Measurements from ENCODE around the gene ANGPTL4.

ANGPTL4 gene

DNA sequence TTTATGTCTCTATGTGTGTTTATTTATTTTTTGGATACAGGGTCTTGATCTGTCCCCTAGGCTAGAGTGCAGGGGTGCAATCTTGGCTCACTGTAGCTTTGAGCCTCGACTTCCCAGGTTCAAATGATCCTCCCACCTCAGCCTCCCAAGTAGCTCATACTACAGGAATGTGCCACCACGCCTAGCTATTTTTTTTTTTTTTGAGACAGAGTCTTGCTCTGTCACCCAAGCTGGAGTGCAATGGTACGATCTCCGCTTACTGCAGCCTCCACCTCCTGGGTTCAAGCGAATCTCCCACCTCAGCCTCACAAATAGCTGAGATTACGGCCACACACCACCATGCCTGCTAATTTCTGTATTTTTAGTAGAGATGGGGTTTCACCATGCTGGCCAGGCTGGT, 5.0 kb upstream of the ANGPTL4 start:
- TF ChIP-seq, protein P1, sequence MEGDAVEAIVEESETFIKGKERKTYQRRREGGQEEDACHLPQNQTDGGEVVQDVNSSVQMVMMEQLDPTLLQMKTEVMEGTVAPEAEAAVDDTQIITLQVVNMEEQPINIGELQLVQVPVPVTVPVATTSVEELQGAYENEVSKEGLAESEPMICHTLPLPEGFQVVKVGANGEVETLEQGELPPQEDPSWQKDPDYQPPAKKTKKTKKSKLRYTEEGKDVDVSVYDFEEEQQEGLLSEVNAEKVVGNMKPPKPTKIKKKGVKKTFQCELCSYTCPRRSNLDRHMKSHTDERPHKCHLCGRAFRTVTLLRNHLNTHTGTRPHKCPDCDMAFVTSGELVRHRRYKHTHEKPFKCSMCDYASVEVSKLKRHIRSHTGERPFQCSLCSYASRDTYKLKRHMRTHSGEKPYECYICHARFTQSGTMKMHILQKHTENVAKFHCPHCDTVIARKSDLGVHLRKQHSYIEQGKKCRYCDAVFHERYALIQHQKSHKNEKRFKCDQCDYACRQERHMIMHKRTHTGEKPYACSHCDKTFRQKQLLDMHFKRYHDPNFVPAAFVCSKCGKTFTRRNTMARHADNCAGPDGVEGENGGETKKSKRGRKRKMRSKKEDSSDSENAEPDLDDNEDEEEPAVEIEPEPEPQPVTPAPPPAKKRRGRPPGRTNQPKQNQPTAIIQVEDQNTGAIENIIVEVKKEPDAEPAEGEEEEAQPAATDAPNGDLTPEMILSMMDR (IDR thresholded peaks at IDR 0.05; ENCODE audit: borderline replicate concordance, insufficient read depth, low read depth, low read length): no peak
- H3K4me3 ChIP-seq (ENCODE audit: low read depth, low read length): no peak overlapping the region

DNA sequence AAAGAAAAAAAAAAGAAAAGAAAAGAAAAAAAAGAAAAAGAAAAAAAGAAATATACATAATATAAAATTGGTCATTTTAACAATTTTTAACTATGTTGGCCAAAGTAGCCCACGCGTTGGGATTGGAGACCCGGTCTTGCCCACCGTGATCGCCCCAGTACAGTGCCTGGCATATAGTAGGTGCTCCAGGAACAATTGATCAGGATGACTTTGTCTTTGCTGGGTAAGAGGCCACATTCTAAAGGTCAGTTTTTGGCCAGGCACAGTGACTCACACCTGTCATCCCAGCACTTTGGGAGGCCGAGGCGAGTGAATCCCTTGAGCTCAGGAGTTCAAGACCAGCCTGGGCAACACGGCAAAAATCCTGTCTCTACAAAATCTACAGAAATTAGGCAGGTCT, 3.8 kb upstream of the ANGPTL4 start:
- TF ChIP-seq, protein P1 (IDR thresholded peaks at IDR 0.05; ENCODE audit: borderline replicate concordance, insufficient read depth, low read depth, low read length): no peak
- no peak overlapping the region for H3K4me3 ChIP-seq (ENCODE audit: low read depth, low read length)

DNA sequence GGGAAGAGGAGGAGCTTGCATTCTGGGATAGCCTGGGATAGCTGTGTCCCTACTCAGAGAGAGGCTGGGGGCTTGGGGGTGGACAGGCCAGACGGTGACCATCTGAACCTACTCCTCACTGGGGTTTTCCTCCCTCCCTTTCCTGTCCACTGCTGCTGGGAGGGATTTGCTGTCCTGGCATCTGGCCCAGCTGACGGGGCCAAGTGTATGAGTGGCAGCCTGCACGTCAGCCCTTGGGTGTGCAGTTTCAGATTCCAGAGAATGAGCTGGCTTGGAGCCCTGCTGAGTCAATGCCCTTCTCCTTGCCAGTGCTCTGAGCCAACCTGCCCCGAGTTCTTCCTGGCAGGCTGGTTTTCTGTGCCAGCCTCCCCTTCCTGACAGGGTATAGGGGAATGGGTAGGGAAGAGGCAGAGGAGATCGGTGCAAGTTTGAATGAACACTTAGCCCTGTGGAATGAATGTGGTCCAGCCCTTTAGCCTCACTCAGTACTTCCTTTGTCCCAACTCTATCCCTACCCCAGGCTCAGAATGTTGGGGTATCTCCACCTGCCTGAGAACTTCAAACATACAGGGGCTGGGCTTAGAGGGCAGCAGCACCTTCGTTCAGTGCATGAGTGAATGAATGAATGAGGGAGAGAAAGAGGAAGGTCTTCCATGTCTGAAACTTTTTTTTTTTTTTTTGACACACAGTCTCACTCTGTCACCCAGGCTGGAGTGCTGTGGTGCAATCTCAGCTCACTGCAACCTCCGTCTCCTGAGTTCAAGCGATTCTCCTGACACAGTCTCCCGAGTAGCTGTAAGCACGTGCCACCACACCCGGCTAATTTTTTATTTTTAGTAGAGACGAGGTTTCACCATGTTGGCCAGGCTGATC, 1.8 kb upstream of the ANGPTL4 start:
- TF ChIP-seq, protein P1 (IDR thresholded peaks at IDR 0.05; ENCODE audit: borderline replicate concordance, insufficient read depth, low read depth, low read length): no peak
- no peak overlapping the region for H3K4me3 ChIP-seq (ENCODE audit: low read depth, low read length)

DNA sequence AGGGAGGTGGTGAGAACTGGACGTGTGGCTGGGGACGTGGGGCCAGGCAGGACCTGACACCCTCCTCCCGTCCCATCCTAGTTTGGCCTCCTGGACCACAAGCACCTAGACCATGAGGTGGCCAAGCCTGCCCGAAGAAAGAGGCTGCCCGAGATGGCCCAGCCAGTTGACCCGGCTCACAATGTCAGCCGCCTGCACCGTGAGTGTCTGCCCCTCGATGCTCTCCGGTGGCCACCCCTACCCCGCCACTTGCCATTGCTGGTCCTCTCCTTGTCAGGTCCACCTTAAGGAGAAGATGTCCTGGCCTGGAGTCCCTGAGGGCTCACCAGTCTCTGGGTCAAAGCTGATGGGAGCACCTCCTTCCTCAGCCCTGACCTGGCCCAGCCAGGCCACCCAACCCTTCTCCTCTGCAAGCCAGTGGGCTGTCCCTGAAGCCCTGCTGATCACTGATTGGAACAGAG, 2.2 kb downstream of the ANGPTL4 start:
- TF ChIP-seq, protein P1 (IDR thresholded peaks at IDR 0.05; ENCODE audit: borderline replicate concordance, insufficient read depth, low read depth, low read length): no peak
- no peak overlapping the region for H3K4me3 ChIP-seq (ENCODE audit: low read depth, low read length)

DNA sequence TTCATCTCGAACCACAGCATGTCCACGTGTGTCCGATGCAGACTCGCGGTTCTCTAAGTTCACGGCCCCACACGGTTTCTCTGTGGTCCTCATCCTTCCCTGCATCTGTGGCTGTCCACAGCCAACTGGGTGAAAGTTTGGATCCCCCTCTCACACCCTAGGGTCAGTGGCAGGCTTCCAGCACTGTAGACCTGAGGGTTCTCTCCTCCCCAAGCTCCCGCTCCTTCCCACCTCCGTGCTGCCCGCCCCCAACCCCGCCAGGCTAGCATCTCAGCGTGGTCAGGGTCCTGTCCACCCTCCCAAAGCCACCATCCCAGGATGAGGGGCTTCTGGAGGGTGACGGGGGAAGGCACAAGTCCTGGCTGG, 3.0 kb downstream of the ANGPTL4 start:
- no peak overlapping the region for H3K4me3 ChIP-seq (ENCODE audit: low read depth, low read length)
- TF ChIP-seq, protein P1 (IDR thresholded peaks at IDR 0.05; ENCODE audit: borderline replicate concordance, insufficient read depth, low read depth, low read length): no peak

DNA sequence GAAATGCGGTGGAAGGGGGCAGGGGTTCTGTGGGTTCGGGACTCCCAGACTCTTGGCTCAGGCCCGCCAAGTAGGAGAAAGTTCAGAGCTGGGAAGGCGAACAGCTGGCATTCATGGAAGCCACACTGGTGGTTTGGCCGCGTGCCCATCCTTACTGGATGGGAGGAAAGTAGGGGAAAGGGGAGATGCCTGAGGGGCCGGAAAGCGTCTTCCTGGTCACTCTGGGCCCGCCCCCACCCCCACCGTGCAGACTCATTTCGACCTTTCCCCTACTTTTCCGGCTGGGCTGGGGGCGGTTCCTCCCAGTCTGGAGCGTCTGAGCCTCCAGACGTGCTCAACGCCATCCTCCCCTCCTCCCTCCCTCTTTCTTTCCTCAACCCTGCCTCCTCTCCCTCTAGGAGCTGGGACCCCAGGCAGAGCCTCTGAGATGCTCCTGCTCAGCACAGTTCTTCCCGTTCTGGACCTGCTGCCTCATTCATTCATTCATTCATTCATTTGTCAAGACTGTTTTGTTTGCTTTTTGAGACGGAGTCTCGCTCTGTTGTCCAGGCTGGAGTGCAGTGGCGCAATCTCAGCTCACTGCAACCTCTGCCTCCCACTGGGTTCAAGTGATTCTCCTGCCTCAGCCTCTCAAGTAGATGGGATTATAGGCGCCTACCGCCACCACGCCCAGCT, 3.5 kb downstream of the ANGPTL4 start:
- H3K4me3 ChIP-seq (ENCODE audit: low read depth, low read length): no peak overlapping the region
- TF ChIP-seq, protein P1 (IDR thresholded peaks at IDR 0.05; ENCODE audit: borderline replicate concordance, insufficient read depth, low read depth, low read length): no peak

Data from GM12875 (cell line).